HG03432 (cell line): ENCODE results near the gene ACP5.
"Not testable (repeated sequence)": the region's sequence is repeated elsewhere in the genome, so short reads cannot be mapped to it uniquely, and the experiment has no call there.

ENCODE experiments used
- ATAC-seq: cut with Tn5 transposase; IDR thresholded peaks from one replicate; pipeline ENCODE4 v1.9.1; 2021; ENCODE audit warnings: mild to moderate bottlenecking, moderate library complexity; ENCODE audit not compliant: unreplicated experiment

The ACP5 gene

GRCh38 chr19:11580116-11580515 is 2.7 kb upstream of the ACP5 start:
- ATAC-seq = no peak

- ATAC-seq = no peak
These were observed 1.1 kb upstream of the ACP5 start for GRCh38 chr19:11578258-11579142.

GRCh38 chr19:11576227-11576626 is 1.2 kb downstream of the ACP5 start:
- ATAC-seq = no peak

GRCh38 chr19:11574689-11575088 is 2.8 kb downstream of the ACP5 start:
- ATAC-seq = no peak

GRCh38 chr19:11573763-11574162 is 3.7 kb downstream of the ACP5 start:
- not testable (repeated sequence) for ATAC-seq

GRCh38 chr19:11573354-11573753 is 4.1 kb downstream of the ACP5 start:
- not testable (repeated sequence) for ATAC-seq

- no peak for ATAC-seq
These were observed 7.4 kb downstream of the ACP5 start for GRCh38 chr19:11570039-11570462.

GRCh38 chr19:11566164-11566563 is 11.3 kb downstream of the ACP5 start:
- no peak for ATAC-seq

GRCh38 chr19:11565649-11565980 is 11.8 kb downstream of the ACP5 start:
- not testable (repeated sequence) for ATAC-seq

GRCh38 chr19:11564082-11564807 is 13.2 kb downstream of the ACP5 start:
- not testable (repeated sequence) for ATAC-seq

- ATAC-seq = no peak
These were observed 13.9 kb downstream of the ACP5 start for GRCh38 chr19:11563532-11563931.

- no peak for ATAC-seq
These were observed 16.9 kb downstream of the ACP5 start for GRCh38 chr19:11560404-11561051.

- peak; percentile 78 for ATAC-seq
These were observed 18.3 kb downstream of the ACP5 start, which contains the start of gene ELOF1 for GRCh38 chr19:11558881-11559828. TSS of gene ELOF1 (minus strand) at chr19:11559230. CDS start at chr19:11554347, 4,883 bp downstream.

GRCh38 chr19:11556634-11557420 is 20.6 kb downstream of the ACP5 start:
- no peak for ATAC-seq

- no peak for ATAC-seq
These were observed 22.2 kb downstream of the ACP5 start for GRCh38 chr19:11555246-11555645.

GRCh38 chr19:11554160-11554559 is 23.3 kb downstream of the ACP5 start:
- ATAC-seq = no peak

GRCh38 chr19:11552666-11553372 is 24.6 kb downstream of the ACP5 start:
- ATAC-seq = no peak

- ATAC-seq = no peak
These were observed 25.7 kb downstream of the ACP5 start for GRCh38 chr19:11551603-11552235.
